Stimulated activated CD8-positive, alpha-beta memory T cell treated with anti-CD3 and anti-CD28 coated beads, Interleukin-15, amount 100 ng/mL, for 1 hour (primary cell): ENCODE results near the gene PPM1H.

Source experiments
- DNase-seq: peaks from one replicate; pipeline ENCODE4 v3.0.0-alpha.2; 2020; ENCODE audit warnings: low read depth

The PPM1H gene

GRCh38 chr12:62873116-62873825 lies 61.7 kb downstream of the PPM1H start:
- DNase-seq: no peak

GRCh38 chr12:62868820-62869219 lies 66.1 kb downstream of the PPM1H start:
- no peak for DNase-seq

- DNase-seq: no peak
These were observed 68.4 kb downstream of the PPM1H start for GRCh38 chr12:62866451-62867082.

GRCh38 chr12:62865937-62866336 lies 69.0 kb downstream of the PPM1H start:
- no peak for DNase-seq

- DNase-seq: no peak
These were observed 69.9 kb downstream of the PPM1H start for GRCh38 chr12:62865065-62865464.

GRCh38 chr12:62862259-62862881 lies 72.6 kb downstream of the PPM1H start:
- DNase-seq: no peak

GRCh38 chr12:62861586-62861985 lies 73.4 kb downstream of the PPM1H start:
- DNase-seq: no peak

GRCh38 chr12:62860501-62861411 lies 74.2 kb downstream of the PPM1H start:
- no peak for DNase-seq

- no peak for DNase-seq
These were observed 74.9 kb downstream of the PPM1H start for GRCh38 chr12:62860020-62860419.

GRCh38 chr12:62859321-62859737 lies 75.6 kb downstream of the PPM1H start:
- no peak for DNase-seq

GRCh38 chr12:62856454-62856853 lies 78.5 kb downstream of the PPM1H start:
- no peak for DNase-seq

GRCh38 chr12:62854024-62854423 lies 80.9 kb downstream of the PPM1H start:
- no peak for DNase-seq

- no peak for DNase-seq
These were observed 85.6 kb downstream of the PPM1H start for GRCh38 chr12:62849398-62849797.

GRCh38 chr12:62848418-62848817 lies 86.5 kb downstream of the PPM1H start:
- no peak for DNase-seq

- DNase-seq: no peak
These were observed 87.2 kb downstream of the PPM1H start for GRCh38 chr12:62847709-62848108.

- DNase-seq: no peak
These were observed 88.5 kb downstream of the PPM1H start for GRCh38 chr12:62846491-62846890.

- no peak for DNase-seq
These were observed 90.0 kb downstream of the PPM1H start for GRCh38 chr12:62844915-62845314.

- DNase-seq: no peak
These were observed 91.2 kb downstream of the PPM1H start for GRCh38 chr12:62843716-62844115.

- no peak for DNase-seq
These were observed 93.1 kb downstream of the PPM1H start for GRCh38 chr12:62841846-62842245.

- no peak for DNase-seq
These were observed 94.1 kb downstream of the PPM1H start for GRCh38 chr12:62840806-62841205.

- DNase-seq: no peak
These were observed 94.9 kb downstream of the PPM1H start for GRCh38 chr12:62839869-62840660.
